ENCODE results near the gene LAMTOR4.

DNA sequence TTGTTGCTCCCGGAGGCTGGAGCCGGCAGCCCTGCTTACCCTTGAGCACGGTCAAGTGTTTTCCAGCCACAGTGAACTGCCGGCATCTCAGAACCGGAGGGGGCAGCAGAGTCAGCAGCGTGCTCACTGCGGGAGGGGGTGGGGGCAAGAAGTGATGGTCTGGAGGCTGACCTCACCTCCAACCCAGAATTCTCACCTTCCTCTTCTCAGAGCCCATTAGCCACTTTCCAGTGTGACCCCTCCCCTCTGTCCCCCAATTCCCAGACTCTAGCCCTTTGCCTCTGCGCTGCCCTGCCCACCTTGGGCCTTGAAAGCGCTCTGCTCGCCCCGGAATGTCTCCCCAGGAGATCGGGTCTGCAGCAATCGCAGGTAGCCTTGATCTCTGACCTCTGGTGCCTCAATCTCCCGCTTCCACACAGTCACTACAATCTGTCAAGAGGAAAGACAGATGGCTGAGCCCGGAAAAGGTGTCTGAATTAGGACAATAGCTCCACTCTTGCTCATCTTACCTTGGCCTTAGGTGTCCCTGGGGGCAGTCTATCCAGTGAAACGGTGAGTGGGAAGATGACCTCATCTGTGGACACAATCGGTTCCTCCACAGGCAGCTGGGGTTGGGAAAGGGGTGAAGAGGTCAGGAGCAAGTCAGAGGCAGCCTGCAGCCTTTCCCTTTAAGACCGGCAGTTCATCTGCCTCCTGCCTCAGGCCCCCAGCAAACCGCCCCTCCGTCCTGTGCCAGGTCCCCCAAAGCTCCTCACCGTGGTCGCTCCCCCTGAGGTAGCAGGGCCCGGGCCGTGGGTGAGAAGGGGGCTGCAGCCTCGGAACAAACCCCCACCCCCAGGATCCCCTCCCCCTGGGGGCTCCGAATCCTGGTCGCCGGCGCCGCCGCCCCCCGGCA, 8.9 kb downstream of the LAMTOR4 start:
- no peak; the same call in 1 of the 2 replicates for TF ChIP-seq CTCF (IDR thresholded peaks at IDR 0.05)
- TF ChIP-seq, protein P1, sequence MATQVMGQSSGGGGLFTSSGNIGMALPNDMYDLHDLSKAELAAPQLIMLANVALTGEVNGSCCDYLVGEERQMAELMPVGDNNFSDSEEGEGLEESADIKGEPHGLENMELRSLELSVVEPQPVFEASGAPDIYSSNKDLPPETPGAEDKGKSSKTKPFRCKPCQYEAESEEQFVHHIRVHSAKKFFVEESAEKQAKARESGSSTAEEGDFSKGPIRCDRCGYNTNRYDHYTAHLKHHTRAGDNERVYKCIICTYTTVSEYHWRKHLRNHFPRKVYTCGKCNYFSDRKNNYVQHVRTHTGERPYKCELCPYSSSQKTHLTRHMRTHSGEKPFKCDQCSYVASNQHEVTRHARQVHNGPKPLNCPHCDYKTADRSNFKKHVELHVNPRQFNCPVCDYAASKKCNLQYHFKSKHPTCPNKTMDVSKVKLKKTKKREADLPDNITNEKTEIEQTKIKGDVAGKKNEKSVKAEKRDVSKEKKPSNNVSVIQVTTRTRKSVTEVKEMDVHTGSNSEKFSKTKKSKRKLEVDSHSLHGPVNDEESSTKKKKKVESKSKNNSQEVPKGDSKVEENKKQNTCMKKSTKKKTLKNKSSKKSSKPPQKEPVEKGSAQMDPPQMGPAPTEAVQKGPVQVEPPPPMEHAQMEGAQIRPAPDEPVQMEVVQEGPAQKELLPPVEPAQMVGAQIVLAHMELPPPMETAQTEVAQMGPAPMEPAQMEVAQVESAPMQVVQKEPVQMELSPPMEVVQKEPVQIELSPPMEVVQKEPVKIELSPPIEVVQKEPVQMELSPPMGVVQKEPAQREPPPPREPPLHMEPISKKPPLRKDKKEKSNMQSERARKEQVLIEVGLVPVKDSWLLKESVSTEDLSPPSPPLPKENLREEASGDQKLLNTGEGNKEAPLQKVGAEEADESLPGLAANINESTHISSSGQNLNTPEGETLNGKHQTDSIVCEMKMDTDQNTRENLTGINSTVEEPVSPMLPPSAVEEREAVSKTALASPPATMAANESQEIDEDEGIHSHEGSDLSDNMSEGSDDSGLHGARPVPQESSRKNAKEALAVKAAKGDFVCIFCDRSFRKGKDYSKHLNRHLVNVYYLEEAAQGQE (IDR thresholded peaks at IDR 0.05; ENCODE audit: insufficient read depth in 1 of 2, low read depth in 2 of 2, low read length in 1 of 2): no peak
